ENCODE measurements around the gene DUSP9. TPM values are rescaled to one million over a fixed set of nuclear protein-coding genes. Genes with fewer than 3 reads are reported as not detected.

The DUSP9 gene
- total RNA-seq, 1 experiment from 2014 or later = 2.4 TPM

- Histone ChIP-seq H2BK15ac (ENCODE audit: low read depth, low read length) (no peak overlapping the region), H3K79me2 (ENCODE audit: insufficient read depth, low read length) (no peaks in the 10 kb centered on the region), H2BK120ac (ENCODE audit: low read depth, low read length, poor library complexity, severe bottlenecking) (no peak overlapping the region), H2BK12ac (ENCODE audit: insufficient read length, low read depth, low read length) (no peak overlapping the region), H3K4me1 (ENCODE audit: insufficient read depth, low read length) (no peaks in the 10 kb centered on the region; the same call in 1 of the 2 replicates), H3K56ac (ENCODE audit: insufficient read length, low read depth, low read length) (no peak overlapping the region), H2AFZ (ENCODE audit: low read length) (no peak overlapping the region), H3K14ac (ENCODE audit: insufficient read depth, low read length) (no peak overlapping the region; the same call in 1 of the 2 replicates), H3K9me3 (ENCODE audit: control insufficient read depth, low read depth, low read length) (peaks cover 31% of the 10 kb centered on the region), H3K4me2 (ENCODE audit: insufficient read depth, insufficient read length, low read length) (peak overlapping the region; percentile 42), H3K23ac (ENCODE audit: insufficient read length, low read depth, low read length) (no peak overlapping the region), H2BK5ac (ENCODE audit: insufficient read length, low read length) (no peak overlapping the region), H4K5ac (ENCODE audit: insufficient read length, low read depth, low read length) (no peak overlapping the region), H4K8ac (replicated peaks; ENCODE audit: insufficient read length, low read depth, low read length) (no peak overlapping the region), H3K9ac (ENCODE audit: extremely low read depth, insufficient read length, low read length) (no peak overlapping the region), H3K27ac (ENCODE audit: insufficient read length, low read depth, low read length) (no peak overlapping the region), H3K4ac (ENCODE audit: low read depth, low read length) (no peak overlapping the region), H2AK5ac (ENCODE audit: insufficient read length, low read length) (no peak overlapping the region), H3K27me3 (ENCODE audit: insufficient read depth, low read length) (peaks cover 34% of the 10 kb centered on the region), H3K23me2 (ENCODE audit: insufficient read length, low read depth, low read length, poor library complexity, severe bottlenecking) (peaks cover 11% of the 10 kb centered on the region), H2BK20ac (ENCODE audit: low read depth, low read length, poor library complexity, severe bottlenecking) (no peak overlapping the region), H4K91ac (ENCODE audit: insufficient read length, low read depth, low read length) (no peak overlapping the region), H3T11ph (ENCODE audit: low read length) (no peak overlapping the region), H4K20me1 (ENCODE audit: control insufficient read depth, insufficient read depth, insufficient read length) (peaks cover 2% of the 10 kb centered on the region), H3K18ac (ENCODE audit: insufficient read length, low read depth, low read length) (no peak overlapping the region), H3K79me1 (ENCODE audit: insufficient read depth, low read depth, low read length, poor library complexity, severe bottlenecking) (no peaks in the 10 kb centered on the region)
- H3K27ac Mint-ChIP-seq = no peak overlapping the region
- DNase-seq = peak; percentile 27
- peaks cover 0 to 7% (median 2%) of the 10 kb centered on the region in 3 experiments; a peak in 3 of 7 replicates for H3K36me3 Mint-ChIP-seq (ENCODE audit: insufficient read depth in 1 of 3, low read depth in 3 of 3)
- WGBS (ENCODE audit: extremely low coverage, insufficient read length, low lambda C conversion rate) = no CpG with 5 or more reads among the region's 26 CpGs
- H3K9me3 Mint-ChIP-seq = peaks cover 43 to 76% of the 10 kb centered on the region in 2 experiments
- TF ChIP-seq, protein P1, sequence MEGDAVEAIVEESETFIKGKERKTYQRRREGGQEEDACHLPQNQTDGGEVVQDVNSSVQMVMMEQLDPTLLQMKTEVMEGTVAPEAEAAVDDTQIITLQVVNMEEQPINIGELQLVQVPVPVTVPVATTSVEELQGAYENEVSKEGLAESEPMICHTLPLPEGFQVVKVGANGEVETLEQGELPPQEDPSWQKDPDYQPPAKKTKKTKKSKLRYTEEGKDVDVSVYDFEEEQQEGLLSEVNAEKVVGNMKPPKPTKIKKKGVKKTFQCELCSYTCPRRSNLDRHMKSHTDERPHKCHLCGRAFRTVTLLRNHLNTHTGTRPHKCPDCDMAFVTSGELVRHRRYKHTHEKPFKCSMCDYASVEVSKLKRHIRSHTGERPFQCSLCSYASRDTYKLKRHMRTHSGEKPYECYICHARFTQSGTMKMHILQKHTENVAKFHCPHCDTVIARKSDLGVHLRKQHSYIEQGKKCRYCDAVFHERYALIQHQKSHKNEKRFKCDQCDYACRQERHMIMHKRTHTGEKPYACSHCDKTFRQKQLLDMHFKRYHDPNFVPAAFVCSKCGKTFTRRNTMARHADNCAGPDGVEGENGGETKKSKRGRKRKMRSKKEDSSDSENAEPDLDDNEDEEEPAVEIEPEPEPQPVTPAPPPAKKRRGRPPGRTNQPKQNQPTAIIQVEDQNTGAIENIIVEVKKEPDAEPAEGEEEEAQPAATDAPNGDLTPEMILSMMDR (conservative IDR thresholded peaks at IDR 0.05) = no peak
- peaks cover 8 to 12% of the 10 kb centered on the region in 2 experiments for H3K4me1 Mint-ChIP-seq
- H3K27me3 Mint-ChIP-seq (ENCODE audit: low read depth) = peaks cover 63% of the 10 kb centered on the region
- H3K4me3 Mint-ChIP-seq = peak overlapping the region; percentile 1 to 66; a peak in 4 of 5 replicates
Measured at GRCh38 chrX:153640736-153641575, 6.0 kb upstream of the DUSP9 start.
